ENCODE data around the gene SMIM34.
"Not testable (repeated sequence)": the region's sequence is repeated elsewhere in the genome, so short reads cannot be mapped to it uniquely, and the experiment has no call there.

- not testable (repeated sequence) for TF ChIP-seq CTCF (conservative IDR thresholded peaks at IDR 0.05; ENCODE audit: low read depth, low read length); EZH2phosphoT487 (IDR thresholded peaks at IDR 0.05; ENCODE audit: borderline replicate concordance, low read length)
Observed at GRCh38 chr21:34459426-34459825, 35.7 kb upstream of the SMIM34 start.
